Right cardiac atrium (tissue), 5 donors: Measurements from ENCODE around the gene RCOR1. TPM values are rescaled to one million over a fixed set of nuclear protein-coding genes. Genes with fewer than 3 reads are reported as not detected.

Experiments
- ATAC-seq, 2 donors: fragments of 200-7000 bp; cut with Tn5 transposase; one replicate each; pipeline versions ENCODE4 v1.8.0 to v1.9.1; 2020; ENCODE audit warnings: moderate library complexity in 2 of 2, mild to moderate bottlenecking in 1 of 2
- DNase-seq, 3 donors: peaks; one replicate each; pipeline ENCODE4 v3.0.0-alpha.2; 2020
- H3K27ac ChIP-seq: one replicate; pipeline ENCODE4 v1.5.1; 2013; ENCODE audit warnings: mild to moderate bottlenecking, low read length, control low read depth, moderate library complexity
- H3K27me3 ChIP-seq: one replicate; pipeline ENCODE4 v1.6.1; 2013; ENCODE audit not compliant: control insufficient read depth, insufficient read depth
- H3K4me1 ChIP-seq: one replicate; pipeline ENCODE4 v1.6.1; 2013; ENCODE audit warnings: low read length; ENCODE audit not compliant: control insufficient read depth, insufficient read depth
- H3K4me3 ChIP-seq: one replicate; pipeline ENCODE4 v1.5.1; 2013; ENCODE audit warnings: low read length, control low read depth
- H3K9me3 ChIP-seq: one replicate; pipeline ENCODE4 v1.6.1; 2013; ENCODE audit warnings: low read length; ENCODE audit not compliant: control insufficient read depth
- WGBS: extraction: QIAGEN DNeasy Blood & Tissue Kit; methylation state at CpG from one replicate; pipeline ENCODE4 v1.1.7; 2013; 5-methylcytosine and 5-hydroxymethylcytosine counted together
- intact Hi-C, 4 donors: fragments of 100-400 bp; cut with DNase I; formaldehyde crosslinking; loops; one replicate each; pipeline versions ENCODE4 v1.11.0 to v1.14.0; 2022 to 2023
- polyA plus RNA-seq: library from polyadenylated mRNA; stranded (reverse); fragments of 200-250 nt; gene quantifications from one replicate; pipeline ENCODE4 v1.2.3, GENCODE V29; 2013
- total RNA-seq, 4 donors: library from RNA; stranded (reverse); fragmentation: NEBNext Ultra II Directional; extraction: Animal tissue kit (Norgen Biotek cat#: 25700); gene quantifications; one replicate each; pipeline ENCODE4 v1.2.1, GENCODE V29; 2021
- donor health status: healthy with polysubstance abuse.
- donor health status: DM: no; HTN: yes; CAD: no.
- donor health status: DM: no; HTN: no; CAD: no.
- donor health status: DM: no; HTN: yes; CAD: no; lungs with severe emphysema.
- donor health status: DM: yes; HTN: yes; CAD: no.

RCOR1 gene
- total and polyA plus RNA-seq, 5 donors = 4.4 to 14.4 (median 13.0) TPM

DNA sequence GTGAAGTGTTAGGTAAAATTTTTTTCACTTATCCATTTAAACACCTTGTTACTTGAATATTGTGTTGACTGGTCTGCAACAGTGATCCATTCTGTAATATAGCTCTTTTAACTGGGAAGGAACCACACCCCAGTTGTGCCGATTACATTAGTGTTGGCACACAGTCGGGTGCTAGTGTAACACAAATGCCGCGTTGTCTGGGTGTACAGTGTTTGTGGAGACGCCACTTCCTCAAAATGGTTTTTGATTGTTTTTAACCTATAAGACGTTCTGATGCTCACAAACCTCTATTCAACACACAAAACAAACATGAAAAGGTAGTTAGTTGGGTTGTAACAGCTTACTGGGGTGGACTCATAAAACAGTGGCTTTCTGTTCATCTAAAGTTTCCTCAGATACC lies 136.8 kb downstream of the RCOR1 start:
- DNase-seq = no peak
- Histone ChIP-seq H3K27me3 (no peaks in the 10 kb centered on the region), H3K27ac (no peak overlapping the region), H3K9me3 (no peaks in the 10 kb centered on the region), H3K4me3 (no peak overlapping the region), H3K4me1 (no peaks in the 10 kb centered on the region)
- intact Hi-C loops = no loop called here
- ATAC-seq = no peak
- 80% methylated on average over 6 of the region's 6 CpGs for WGBS

DNA sequence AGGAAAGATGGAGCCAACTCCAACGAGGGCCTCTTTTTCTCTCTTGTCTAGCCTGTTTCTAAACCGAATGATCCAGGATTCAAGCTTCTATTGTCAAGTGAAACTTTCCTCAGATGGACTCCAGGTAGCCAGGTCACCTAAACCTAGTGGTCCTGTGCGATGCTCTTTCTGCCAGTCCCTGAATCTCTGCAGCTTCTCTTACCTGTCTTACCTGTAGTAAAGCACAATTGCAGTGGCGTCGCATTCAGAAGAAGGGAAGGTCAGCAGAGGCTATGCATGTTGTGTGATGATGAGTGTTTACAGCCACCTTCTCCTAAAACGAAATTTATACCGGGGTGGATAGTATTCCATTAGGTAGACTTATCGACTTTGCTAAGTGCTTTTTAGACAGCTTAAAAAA lies 137.4 kb downstream of the RCOR1 start:
- H3K4me3 ChIP-seq = no peak overlapping the region
- H3K4me1 ChIP-seq = no peaks in the 10 kb centered on the region
- H3K9me3 ChIP-seq = no peaks in the 10 kb centered on the region
- intact Hi-C loops = no loop called here
- ATAC-seq = no peak
- WGBS = 94% methylated on average over 8 of the region's 8 CpGs
- H3K27ac ChIP-seq = no peak overlapping the region
- H3K27me3 ChIP-seq = no peaks in the 10 kb centered on the region
- DNase-seq = no peak

DNA sequence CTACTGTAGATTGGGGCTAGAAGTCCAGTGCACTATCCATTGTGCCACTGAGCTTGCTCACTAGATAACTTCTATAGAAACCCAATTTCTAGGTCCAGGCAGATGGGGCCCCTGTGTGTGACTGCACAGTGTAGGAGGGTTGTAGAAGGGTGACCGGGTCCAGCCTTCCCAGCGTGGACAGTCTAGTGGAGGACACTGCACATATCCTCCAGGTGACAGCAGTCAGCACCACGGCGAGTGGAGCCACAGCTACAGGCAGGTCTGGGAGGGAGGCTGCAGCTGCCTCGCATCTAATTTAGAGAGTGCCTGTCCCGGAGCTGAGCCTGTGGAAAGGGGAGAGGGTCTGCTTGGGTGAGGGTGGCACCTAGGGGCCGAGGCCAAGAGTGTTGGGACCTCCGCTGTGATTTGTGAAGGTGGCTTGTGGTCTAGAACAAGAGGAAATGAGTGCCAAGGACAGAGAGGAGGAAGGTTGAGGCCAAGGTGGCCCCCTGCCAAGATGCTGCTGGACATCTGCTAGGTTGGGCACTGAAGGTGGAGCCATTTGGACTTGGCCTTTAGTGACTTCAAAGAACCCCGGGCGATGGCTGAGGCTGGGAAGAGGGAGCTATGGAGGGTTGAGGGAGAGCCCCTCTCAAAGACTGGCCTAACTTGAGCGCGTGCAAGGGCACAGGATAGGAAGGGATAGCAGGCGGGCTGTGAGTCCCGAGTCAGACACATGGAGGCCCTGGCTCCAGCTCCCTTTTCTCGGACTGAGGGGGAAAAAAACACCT lies 138.8 kb downstream of the RCOR1 start:
- no peaks in the 10 kb centered on the region for H3K27me3 ChIP-seq
- ATAC-seq (no peak), DNase-seq (no peak)
- WGBS = 95% methylated on average over 15 of the region's 15 CpGs
- no peak overlapping the region for H3K27ac ChIP-seq
- no peaks in the 10 kb centered on the region for H3K4me1 ChIP-seq
- no peaks in the 10 kb centered on the region for H3K9me3 ChIP-seq
- H3K4me3 ChIP-seq = no peak overlapping the region
- intact Hi-C loops = no loop called here

DNA sequence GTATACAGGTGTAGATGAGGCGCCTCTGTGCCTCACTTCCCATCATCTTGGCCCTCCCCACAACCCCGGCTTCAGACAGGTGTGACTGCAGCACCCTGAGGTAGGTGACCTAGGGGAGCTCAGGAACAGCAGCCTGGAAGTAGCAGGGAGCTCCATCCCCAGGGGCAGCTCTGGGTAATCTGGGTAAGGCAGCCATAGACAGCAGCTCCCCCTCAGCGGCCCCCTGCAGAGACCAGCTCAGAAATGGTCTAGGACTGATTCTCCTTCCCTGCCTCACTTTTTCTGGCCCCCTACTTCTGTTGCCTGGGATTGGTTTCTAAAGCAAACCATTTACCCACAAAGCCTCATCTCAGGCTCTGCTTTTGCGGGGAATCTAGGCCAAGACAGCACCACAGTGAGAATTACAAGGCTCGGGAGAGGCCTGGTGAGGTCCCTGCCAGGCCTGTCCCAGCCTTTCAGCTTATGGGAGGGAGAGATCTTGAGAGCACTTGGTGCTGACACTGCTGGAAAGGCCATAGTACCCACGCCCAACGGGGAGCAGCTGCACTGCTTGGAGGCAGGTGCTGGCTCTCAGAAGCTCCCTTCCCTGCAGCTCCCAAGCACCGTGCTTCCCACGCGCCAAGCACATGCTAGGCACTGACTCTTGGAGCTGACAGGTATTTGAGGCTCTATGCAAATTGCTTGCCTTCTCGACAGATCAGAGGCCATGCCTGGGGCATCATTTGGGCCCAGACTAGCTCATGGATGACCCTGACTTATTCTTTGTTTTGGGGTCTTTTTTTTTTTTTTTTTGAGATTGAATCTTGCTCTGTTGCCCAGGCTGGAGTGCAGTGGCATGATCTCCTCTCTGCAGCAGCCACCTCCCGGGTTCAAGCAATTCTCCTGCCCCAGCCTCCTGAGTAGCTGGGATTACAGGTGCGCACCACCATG lies 139.7 kb downstream of the RCOR1 start:
- Histone ChIP-seq H3K4me1 (no peaks in the 10 kb centered on the region), H3K27me3 (no peaks in the 10 kb centered on the region), H3K9me3 (no peaks in the 10 kb centered on the region), H3K4me3 (no peak overlapping the region), H3K27ac (no peak overlapping the region)
- 91% methylated on average over 13 of the region's 13 CpGs for WGBS
- ATAC-seq (no peak), DNase-seq (no peak)
- intact Hi-C loops = no loop called here

DNA sequence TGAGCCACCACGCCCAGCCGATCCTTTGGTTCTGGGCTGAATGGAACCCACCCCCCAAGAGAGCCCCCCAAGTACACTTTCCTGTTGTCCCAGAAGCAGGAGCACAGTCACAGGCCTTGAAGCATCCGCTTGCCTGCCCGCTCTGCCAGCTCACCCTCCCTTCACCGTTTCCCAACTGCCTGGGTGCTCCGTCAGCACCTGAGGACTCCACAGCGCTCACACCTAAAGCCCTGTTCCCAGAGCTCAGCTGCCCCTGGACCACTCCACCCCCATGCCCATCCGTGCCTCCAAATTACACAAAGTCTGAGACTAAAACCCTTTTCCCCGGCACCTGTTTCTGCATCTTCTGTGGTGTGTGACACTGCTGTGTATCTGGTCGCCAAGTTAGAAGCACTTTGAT lies 140.5 kb downstream of the RCOR1 start:
- no peaks in the 10 kb centered on the region for H3K4me1 ChIP-seq
- H3K9me3 ChIP-seq = no peaks in the 10 kb centered on the region
- DNase-seq (no peak), ATAC-seq (no peak)
- no peak overlapping the region for H3K4me3 ChIP-seq
- intact Hi-C loops = no loop called here
- no peak overlapping the region for H3K27ac ChIP-seq
- H3K27me3 ChIP-seq = no peaks in the 10 kb centered on the region
- 99% methylated on average over 10 of the region's 10 CpGs for WGBS

DNA sequence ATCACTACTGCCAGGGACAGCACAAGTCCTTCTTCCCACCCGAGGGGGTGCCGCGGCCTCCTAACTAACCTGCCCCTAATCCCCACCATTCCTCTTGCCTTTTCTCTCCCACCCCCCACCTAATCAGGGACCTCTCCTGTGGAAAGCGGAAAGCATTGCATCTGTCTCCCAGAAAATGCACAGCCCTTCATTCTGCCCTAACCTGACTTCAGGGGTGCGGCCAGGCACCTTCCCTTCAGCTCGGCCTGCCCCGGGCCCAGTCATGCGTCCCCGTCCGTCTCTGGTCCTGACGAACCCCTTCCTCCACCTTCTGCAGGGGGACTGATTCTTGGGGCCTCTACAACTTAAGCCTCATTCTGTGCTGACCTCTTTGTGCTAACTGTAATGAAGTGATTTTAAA lies 140.9 kb downstream of the RCOR1 start:
- Histone ChIP-seq H3K4me1 (no peaks in the 10 kb centered on the region), H3K9me3 (no peaks in the 10 kb centered on the region), H3K27ac (no peak overlapping the region), H3K4me3 (no peak overlapping the region), H3K27me3 (no peaks in the 10 kb centered on the region)
- DNase-seq (no peak), ATAC-seq (no peak)
- intact Hi-C loops = no loop called here
- WGBS = 88% methylated on average over 11 of the region's 11 CpGs

DNA sequence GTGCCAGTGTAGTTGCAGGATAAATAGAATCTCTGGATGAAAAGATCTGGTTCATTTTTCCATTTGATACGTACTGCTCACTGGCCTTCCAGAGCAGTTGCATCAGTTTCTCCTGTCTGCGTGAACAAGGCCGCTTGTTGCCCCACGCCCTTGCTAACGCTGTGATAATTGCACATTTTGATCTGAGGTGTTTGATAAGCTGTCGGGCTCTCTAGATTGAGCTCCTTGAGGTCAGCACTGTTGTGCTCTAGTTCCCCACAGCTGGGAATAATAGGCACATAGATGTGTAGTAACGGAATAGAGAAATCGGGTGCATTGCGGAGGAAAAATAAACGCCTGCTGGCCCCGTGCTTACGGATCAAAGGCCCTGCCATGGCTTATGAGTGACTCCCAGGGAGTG lies 142.0 kb downstream of the RCOR1 start:
- ATAC-seq (no peak), DNase-seq (no peak)
- no peaks in the 10 kb centered on the region for H3K9me3 ChIP-seq
- H3K27ac ChIP-seq = no peak overlapping the region
- H3K4me1 ChIP-seq = no peaks in the 10 kb centered on the region
- H3K4me3 ChIP-seq = no peak overlapping the region
- intact Hi-C loops = no loop called here
- 92% methylated on average over 12 of the region's 12 CpGs for WGBS
- H3K27me3 ChIP-seq = no peaks in the 10 kb centered on the region

DNA sequence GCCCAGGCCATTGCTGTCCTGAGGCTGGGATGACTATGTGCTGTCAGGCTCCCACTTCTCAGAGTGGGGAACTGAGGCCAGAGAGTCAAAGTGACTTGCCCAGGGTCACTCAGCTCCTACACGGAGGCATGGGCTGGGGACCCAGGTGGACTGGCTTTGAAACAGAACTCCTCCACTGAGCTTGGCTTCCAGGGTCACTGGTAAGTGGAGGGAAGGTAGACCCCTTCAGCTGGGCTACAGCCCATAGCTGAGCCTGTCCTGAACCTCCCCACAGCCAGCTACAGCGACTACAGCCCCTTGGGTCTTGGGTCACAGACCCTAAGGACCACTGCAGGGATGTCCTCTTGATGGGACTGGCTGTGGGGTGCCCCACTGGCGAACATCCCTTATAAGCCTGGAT lies 144.5 kb downstream of the RCOR1 start:
- DNase-seq = no peak
- Histone ChIP-seq H3K27ac (no peak overlapping the region), H3K4me3 (no peak overlapping the region), H3K27me3 (no peaks in the 10 kb centered on the region), H3K9me3 (no peaks in the 10 kb centered on the region), H3K4me1 (no peaks in the 10 kb centered on the region)
- intact Hi-C loops = no loop called here
- WGBS = 93% methylated on average over 3 of the region's 3 CpGs
- no peak for ATAC-seq

DNA sequence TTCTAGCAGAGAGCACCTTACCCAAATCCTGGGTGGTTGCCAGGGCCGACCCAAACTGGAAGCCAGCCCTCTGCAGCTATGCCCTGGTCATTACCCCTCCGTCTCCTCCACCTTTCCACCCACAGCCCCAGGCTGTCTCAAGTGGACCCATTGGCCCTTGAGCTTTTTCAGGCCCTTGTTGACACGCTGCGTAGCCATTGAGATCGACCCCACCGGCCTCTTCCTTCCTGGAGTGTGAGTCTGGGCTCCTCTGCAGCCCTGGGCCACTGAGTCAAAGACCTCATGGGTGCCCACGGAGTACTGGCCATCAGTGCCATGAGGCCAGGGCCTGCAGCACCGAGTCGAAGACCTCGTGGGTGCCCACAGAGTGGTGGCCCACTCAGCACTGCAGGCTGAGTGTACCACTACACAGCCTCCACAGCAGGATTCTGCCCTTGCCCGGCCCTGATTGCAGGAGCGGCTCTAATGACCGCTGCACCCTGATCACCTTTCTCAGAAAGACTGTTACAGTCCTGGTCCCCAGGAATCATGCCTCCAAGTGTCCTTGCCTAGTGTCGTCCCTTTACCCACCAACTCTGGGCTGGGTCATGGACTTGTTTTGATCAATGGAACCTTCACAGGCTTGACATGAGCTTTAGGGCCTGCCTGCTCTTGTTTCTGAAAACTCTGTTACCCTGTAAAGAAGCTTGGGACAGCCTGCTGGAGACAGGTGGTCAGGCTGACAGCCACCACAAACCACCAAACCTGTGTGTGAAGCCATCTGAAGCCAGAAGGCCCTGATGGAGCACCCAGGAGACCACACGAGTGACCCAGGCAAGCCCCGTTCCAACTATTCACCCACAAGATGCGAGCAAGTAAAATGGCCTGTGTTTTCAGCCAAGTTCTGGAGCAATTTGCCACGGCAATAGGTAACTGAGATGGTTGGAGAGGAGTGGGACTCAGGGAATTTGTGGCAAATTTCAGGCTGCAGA lies 145.2 kb downstream of the RCOR1 start:
- 94% methylated on average over 18 of the region's 18 CpGs for WGBS
- H3K27me3 ChIP-seq = no peaks in the 10 kb centered on the region
- no peaks in the 10 kb centered on the region for H3K4me1 ChIP-seq
- intact Hi-C loops = no loop called here
- ATAC-seq (no peak), DNase-seq (no peak)
- no peaks in the 10 kb centered on the region for H3K9me3 ChIP-seq
- no peak overlapping the region for H3K4me3 ChIP-seq
- no peak overlapping the region for H3K27ac ChIP-seq

DNA sequence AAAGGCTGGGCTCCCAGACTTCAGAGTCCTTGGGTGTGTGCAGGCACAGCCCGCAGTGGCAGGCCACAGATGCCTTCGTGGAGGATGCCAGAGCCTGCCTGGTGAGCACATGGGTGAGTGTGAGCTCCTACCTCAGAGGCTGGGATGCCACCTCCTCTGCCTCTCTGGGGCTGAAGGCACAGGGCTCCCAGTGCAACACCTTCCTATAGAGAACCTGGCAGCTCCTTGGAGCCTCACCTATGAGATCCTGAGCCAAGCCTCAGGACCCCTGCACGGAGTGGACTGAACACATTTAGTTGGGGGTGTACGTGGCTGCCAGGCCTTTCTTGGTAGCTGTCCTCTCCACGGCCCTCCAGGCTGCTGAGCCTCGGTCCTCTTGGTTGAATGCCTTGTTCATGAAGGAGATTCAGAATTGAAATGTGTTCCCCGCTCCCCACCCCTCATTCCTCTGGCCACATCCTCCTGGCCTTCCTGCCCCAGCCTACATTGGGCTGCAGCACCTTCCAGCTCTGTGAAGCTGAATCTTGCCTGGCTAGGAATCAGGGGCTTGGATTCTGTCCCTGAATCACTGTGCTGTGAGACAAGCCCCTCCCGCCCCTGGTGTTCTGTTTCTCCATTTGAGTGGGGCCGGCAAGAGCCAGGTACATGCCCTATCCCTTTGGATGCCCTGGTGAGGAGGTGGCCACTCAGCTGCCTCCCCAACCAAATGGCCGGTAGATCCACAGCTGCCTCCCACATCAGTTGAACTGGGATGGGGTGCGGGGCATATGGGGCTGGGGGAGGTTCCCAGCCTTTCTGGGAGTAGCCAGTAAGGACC lies 146.1 kb downstream of the RCOR1 start:
- intact Hi-C loops = no loop called here
- 86% methylated on average over 11 of the region's 11 CpGs for WGBS
- DNase-seq (no peak), ATAC-seq (no peak)
- no peak overlapping the region for H3K4me3 ChIP-seq
- no peaks in the 10 kb centered on the region for H3K4me1 ChIP-seq
- no peaks in the 10 kb centered on the region for H3K27me3 ChIP-seq
- H3K27ac ChIP-seq = no peak overlapping the region
- no peaks in the 10 kb centered on the region for H3K9me3 ChIP-seq
